ENCODE results near the gene APOLD1.
"Not testable (repeated sequence)": the region's sequence is repeated elsewhere in the genome, so short reads cannot be mapped to it uniquely, and the experiment has no call there.

Gene APOLD1

DNA sequence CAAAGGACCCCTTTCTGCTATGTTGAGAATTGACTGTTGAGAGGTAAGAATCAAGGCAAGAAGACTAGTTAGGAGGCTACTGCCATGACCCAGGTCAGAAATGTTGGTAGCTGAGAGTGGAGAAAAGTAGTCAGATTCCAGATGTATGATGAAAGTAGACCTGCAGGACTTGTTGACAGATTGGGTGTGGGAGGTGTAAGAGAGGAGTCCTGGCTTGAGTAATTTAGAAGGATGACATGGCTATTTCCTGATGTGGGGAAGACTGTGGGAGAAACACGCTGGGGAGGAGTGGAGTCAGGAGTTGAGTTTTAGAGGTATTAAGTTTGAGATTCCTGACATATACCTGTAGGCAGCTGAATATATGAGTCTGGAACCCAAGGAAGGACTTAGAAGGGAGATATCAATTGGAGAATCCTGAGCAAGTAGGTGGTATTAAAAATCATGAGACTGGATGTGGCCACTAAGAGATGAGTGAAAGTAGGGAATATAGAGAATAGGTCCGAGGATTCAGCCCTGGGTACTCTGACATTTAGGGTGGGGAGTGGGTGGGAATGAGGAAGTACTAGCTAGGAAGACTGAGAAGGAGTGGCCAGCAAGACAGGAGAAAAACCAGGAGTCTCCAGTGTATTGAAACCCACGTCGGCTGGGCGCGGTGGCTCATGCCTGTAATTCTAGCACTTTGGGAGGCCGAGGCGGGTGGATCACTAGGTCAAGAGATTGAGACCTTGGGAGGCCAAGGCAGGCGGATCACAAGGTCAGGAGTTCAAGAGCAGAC, 15.1 kb downstream of the APOLD1 start:
- no peak overlapping the region for H3K4me3 ChIP-seq (ENCODE audit: low read depth, low read length)
- TF ChIP-seq, protein P1, sequence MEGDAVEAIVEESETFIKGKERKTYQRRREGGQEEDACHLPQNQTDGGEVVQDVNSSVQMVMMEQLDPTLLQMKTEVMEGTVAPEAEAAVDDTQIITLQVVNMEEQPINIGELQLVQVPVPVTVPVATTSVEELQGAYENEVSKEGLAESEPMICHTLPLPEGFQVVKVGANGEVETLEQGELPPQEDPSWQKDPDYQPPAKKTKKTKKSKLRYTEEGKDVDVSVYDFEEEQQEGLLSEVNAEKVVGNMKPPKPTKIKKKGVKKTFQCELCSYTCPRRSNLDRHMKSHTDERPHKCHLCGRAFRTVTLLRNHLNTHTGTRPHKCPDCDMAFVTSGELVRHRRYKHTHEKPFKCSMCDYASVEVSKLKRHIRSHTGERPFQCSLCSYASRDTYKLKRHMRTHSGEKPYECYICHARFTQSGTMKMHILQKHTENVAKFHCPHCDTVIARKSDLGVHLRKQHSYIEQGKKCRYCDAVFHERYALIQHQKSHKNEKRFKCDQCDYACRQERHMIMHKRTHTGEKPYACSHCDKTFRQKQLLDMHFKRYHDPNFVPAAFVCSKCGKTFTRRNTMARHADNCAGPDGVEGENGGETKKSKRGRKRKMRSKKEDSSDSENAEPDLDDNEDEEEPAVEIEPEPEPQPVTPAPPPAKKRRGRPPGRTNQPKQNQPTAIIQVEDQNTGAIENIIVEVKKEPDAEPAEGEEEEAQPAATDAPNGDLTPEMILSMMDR (IDR thresholded peaks at IDR 0.05; ENCODE audit: low read depth, low read length): no peak

GRCh38 chr12:12801656-12802055, 16.2 kb downstream of the APOLD1 start:
- H3K4me3 ChIP-seq (ENCODE audit: low read depth, low read length): not testable (repeated sequence)

GRCh38 chr12:12803186-12803585, 17.7 kb downstream of the APOLD1 start:
- TF ChIP-seq, protein P1 (IDR thresholded peaks at IDR 0.05; ENCODE audit: low read depth, low read length): no peak

GRCh38 chr12:12804011-12804410, 18.6 kb downstream of the APOLD1 start:
- peak overlapping the region; percentile 1; the same call in 1 of the 2 replicates for H3K4me3 ChIP-seq (ENCODE audit: low read depth, low read length)
- TF ChIP-seq, protein P1 (IDR thresholded peaks at IDR 0.05; ENCODE audit: low read depth, low read length): no peak

More at GRCh38 chr12:12803186-12803585, 17.7 kb downstream of the APOLD1 start:
- no peak overlapping the region for H3K4me3 ChIP-seq (ENCODE audit: low read depth, low read length)

GRCh38 chr12:12804432-12804886, 19.0 kb downstream of the APOLD1 start:
- TF ChIP-seq, protein P1 (IDR thresholded peaks at IDR 0.05; ENCODE audit: low read depth, low read length): no peak

GRCh38 chr12:12806784-12807516, 21.5 kb downstream of the APOLD1 start:
- H3K4me3 ChIP-seq (ENCODE audit: low read depth, low read length): no peak overlapping the region
- TF ChIP-seq, protein P1 (IDR thresholded peaks at IDR 0.05; ENCODE audit: low read depth, low read length): no peak

More at GRCh38 chr12:12804432-12804886, 19.0 kb downstream of the APOLD1 start:
- H3K4me3 ChIP-seq (ENCODE audit: low read depth, low read length): peak overlapping the region; percentile 1; the same call in 1 of the 2 replicates

DNA sequence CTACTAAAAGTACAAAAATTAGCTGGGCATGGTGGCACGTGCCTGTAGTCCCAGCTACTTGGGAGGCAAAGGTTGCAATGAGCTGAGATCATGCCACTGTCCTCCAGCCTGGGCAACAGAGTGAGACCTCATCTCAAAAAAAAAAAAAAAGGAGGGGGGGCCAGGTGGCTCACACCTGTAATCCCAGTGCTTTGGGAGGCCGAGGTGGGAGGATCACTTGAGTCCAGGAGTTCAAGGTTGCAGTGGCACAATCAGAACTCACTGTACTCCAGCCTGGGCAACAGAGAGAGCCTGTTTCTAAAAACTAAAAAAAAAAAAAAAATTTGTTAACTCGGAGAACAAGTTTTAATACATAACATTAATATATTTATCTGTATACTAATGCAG, 22.1 kb downstream of the APOLD1 start:
- H3K4me3 ChIP-seq (ENCODE audit: low read depth, low read length): not testable (repeated sequence)

DNA sequence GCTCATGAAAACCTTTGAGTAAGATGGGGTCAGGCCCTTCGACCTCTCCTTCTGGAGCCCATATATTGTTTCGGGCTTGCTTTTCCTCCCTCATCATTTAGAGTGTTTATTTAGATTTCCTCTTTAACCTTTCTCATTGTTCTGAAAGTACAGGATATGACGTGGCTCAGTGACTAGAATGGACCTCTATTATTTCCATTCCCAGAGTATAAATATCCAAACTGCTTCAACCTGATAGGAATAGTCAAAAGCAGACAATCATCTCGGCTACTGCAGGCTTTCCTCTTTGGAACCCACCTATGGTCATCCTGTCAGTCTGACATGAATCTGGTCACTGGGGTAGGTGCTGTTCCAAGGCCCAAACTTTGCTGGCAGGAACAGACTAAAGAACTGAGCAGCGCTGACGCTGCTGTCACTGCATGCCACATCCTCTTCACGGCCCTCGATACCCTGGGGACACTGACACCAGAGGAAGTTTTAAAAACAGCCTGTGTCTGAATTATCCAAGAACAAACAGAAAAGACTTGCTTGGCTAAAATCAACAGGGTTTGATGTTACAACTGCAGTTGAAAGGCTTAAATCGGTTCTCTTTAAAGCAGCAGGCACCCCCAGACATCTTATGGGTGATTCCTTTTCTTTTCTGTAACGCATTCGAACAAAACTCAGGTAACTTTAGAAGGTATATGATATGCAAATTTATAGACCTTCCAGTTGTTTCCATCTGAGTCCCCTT, 22.7 kb downstream of the APOLD1 start:
- peak overlapping the region; percentile 29 for H3K4me3 ChIP-seq (ENCODE audit: low read depth, low read length)

More for the DNA sequence above, 22.7 kb downstream of the APOLD1 start:
- TF ChIP-seq, protein P1 (IDR thresholded peaks at IDR 0.05; ENCODE audit: low read depth, low read length): no peak
